Activated T-helper 1 cell treated with Interleukin-2 at 50 U/mL for 16 hours (primary cell): ENCODE results near the gene CYP2D6.
"Not testable (repeated sequence)": the region's sequence is repeated elsewhere in the genome, so short reads cannot be mapped to it uniquely, and the experiment has no call there.

Experiments
- DNase-seq: peaks from one replicate; pipeline ENCODE4 v3.0.0-alpha.2; 2020; ENCODE audit warnings: low read depth

CYP2D6 gene

GRCh38 chr22:42158456-42159132, 28.0 kb upstream of the CYP2D6 start:
- DNase-seq = no peak

- no peak for DNase-seq
Observed at GRCh38 chr22:42156598-42156997, 26.0 kb upstream of the CYP2D6 start.

- no peak for DNase-seq
Observed at GRCh38 chr22:42156121-42156520, 25.5 kb upstream of the CYP2D6 start.

GRCh38 chr22:42155053-42155543, 24.5 kb upstream of the CYP2D6 start:
- DNase-seq = no peak

- no peak for DNase-seq
Observed at GRCh38 chr22:42154293-42155052, 23.9 kb upstream of the CYP2D6 start.

GRCh38 chr22:42152661-42153270, 22.2 kb upstream of the CYP2D6 start:
- DNase-seq = no peak

- no peak for DNase-seq
Observed at GRCh38 chr22:42151924-42152635, 21.5 kb upstream of the CYP2D6 start.

- DNase-seq = no peak
Observed at GRCh38 chr22:42150727-42151590, 20.3 kb upstream of the CYP2D6 start.

GRCh38 chr22:42149798-42150197, 19.2 kb upstream of the CYP2D6 start:
- not testable (repeated sequence) for DNase-seq

- no peak for DNase-seq
Observed at GRCh38 chr22:42145175-42145574, 14.6 kb upstream of the CYP2D6 start.

GRCh38 chr22:42143859-42144822, 13.5 kb upstream of the CYP2D6 start:
- DNase-seq = not testable (repeated sequence)

- no peak for DNase-seq
Observed at GRCh38 chr22:42142771-42143461, 12.3 kb upstream of the CYP2D6 start.

- DNase-seq = not testable (repeated sequence)
Observed at GRCh38 chr22:42141307-42142057, 10.9 kb upstream of the CYP2D6 start.

GRCh38 chr22:42140153-42140552, 9.5 kb upstream of the CYP2D6 start:
- not testable (repeated sequence) for DNase-seq

- DNase-seq = not testable (repeated sequence)
Observed at GRCh38 chr22:42139508-42139907, 8.9 kb upstream of the CYP2D6 start.

- DNase-seq = no peak
Observed at GRCh38 chr22:42138972-42139371, 8.4 kb upstream of the CYP2D6 start.

- no peak for DNase-seq
Observed at GRCh38 chr22:42138122-42138770, 7.6 kb upstream of the CYP2D6 start.

- not testable (repeated sequence) for DNase-seq
Observed at GRCh38 chr22:42135688-42136087, 5.1 kb upstream of the CYP2D6 start.
